HEK293 (cell line): Measurements from ENCODE around the gene PAQR6.
A peak's percentile ranks its signal among the peaks of the same experiment; 100 is the strongest.

Experiments used
- GLI2 ChIP-seq: fragments of 450-650 bp; formaldehyde crosslinking; IDR thresholded peaks from 2 replicates; pipeline ENCODE4; 2017; ENCODE audit warnings: missing biosample characterization, missing genetic modification characterization, low read depth, borderline replicate concordance
- KLF9 ChIP-seq: fragments of 450-650 bp; formaldehyde crosslinking; IDR thresholded peaks from 2 replicates; pipeline ENCODE4 v1.5.1; 2016; ENCODE audit warnings: missing biosample characterization, missing genetic modification characterization, low read depth
- MEIS1 ChIP-seq: sonication (generic); formaldehyde crosslinking; IDR thresholded peaks from 2 replicates; pipeline ENCODE4 v1.8.1; 2022; ENCODE audit warnings: missing genetic modification reagents, mild to moderate bottlenecking, borderline replicate concordance
- OSR2 ChIP-seq: fragments of 450-650 bp; formaldehyde crosslinking; IDR thresholded peaks from 2 replicates; pipeline ENCODE4 v1.5.1; 2016; ENCODE audit warnings: missing biosample characterization, missing genetic modification characterization
- REPIN1 ChIP-seq: fragments of 450-650 bp; formaldehyde crosslinking; IDR thresholded peaks from 2 replicates; pipeline ENCODE4 v1.5.1; 2017; ENCODE audit warnings: missing biosample characterization, missing genetic modification characterization, low read depth
- ZBTB1 ChIP-seq: fragments of 450-650 bp; formaldehyde crosslinking; IDR thresholded peaks from 2 replicates; pipeline ENCODE4 v1.5.1; 2016; ENCODE audit warnings: missing biosample characterization, missing genetic modification characterization
- ZBTB48 ChIP-seq: fragments of 450-650 bp; formaldehyde crosslinking; IDR thresholded peaks from 2 replicates; pipeline ENCODE4 v1.5.1; 2016; ENCODE audit warnings: missing biosample characterization, missing genetic modification characterization
- ZNF112 ChIP-seq: fragments of 450-650 bp; formaldehyde crosslinking; IDR thresholded peaks from 2 replicates; pipeline ENCODE4 v1.5.0; 2017; ENCODE audit warnings: missing biosample characterization, missing genetic modification characterization
- ZNF155 ChIP-seq: fragments of 450-650 bp; formaldehyde crosslinking; IDR thresholded peaks from 2 replicates; pipeline ENCODE4 v1.5.1; 2016; ENCODE audit warnings: missing biosample characterization, missing genetic modification characterization
- ZNF157 ChIP-seq: fragments of 450-650 bp; formaldehyde crosslinking; IDR thresholded peaks from 2 replicates; pipeline ENCODE4 v1.5.1; 2016; ENCODE audit warnings: missing biosample characterization, missing genetic modification characterization
- ZNF202 ChIP-seq: fragments of 450-650 bp; formaldehyde crosslinking; IDR thresholded peaks from 2 replicates; pipeline ENCODE4 v1.5.1; 2016; ENCODE audit warnings: missing biosample characterization, missing genetic modification characterization, borderline replicate concordance
- ZNF23 ChIP-seq: fragments of 450-650 bp; formaldehyde crosslinking; IDR thresholded peaks from 2 replicates; pipeline ENCODE4 v1.5.1; 2016; ENCODE audit warnings: missing biosample characterization, missing genetic modification characterization, borderline replicate concordance
- ZNF239 ChIP-seq: fragments of 450-650 bp; formaldehyde crosslinking; IDR thresholded peaks from 2 replicates; pipeline ENCODE4 v1.5.1; 2016; ENCODE audit warnings: missing biosample characterization, missing genetic modification characterization
- ZNF266 ChIP-seq: fragments of 450-650 bp; formaldehyde crosslinking; IDR thresholded peaks from 2 replicates; pipeline ENCODE4 v1.5.1; 2016; ENCODE audit warnings: missing biosample characterization, missing genetic modification characterization, low read depth
- ZNF324 ChIP-seq: fragments of 450-650 bp; formaldehyde crosslinking; IDR thresholded peaks from 2 replicates; pipeline ENCODE4 v1.5.1; 2016; ENCODE audit warnings: missing biosample characterization, missing genetic modification characterization
- ZNF366 ChIP-seq: fragments of 450-650 bp; formaldehyde crosslinking; conservative IDR thresholded peaks from 2 replicates; pipeline ENCODE4 v1.5.1; 2016; ENCODE audit warnings: missing biosample characterization, missing genetic modification characterization
- ZNF48 ChIP-seq: fragments of 450-650 bp; formaldehyde crosslinking; IDR thresholded peaks from 2 replicates; pipeline ENCODE4 v1.5.1; 2016; ENCODE audit warnings: missing biosample characterization, missing genetic modification characterization
- ZNF510 ChIP-seq: fragments of 450-650 bp; formaldehyde crosslinking; IDR thresholded peaks from 2 replicates; pipeline ENCODE4 v1.5.1; 2018; ENCODE audit warnings: mild to moderate bottlenecking, missing genetic modification characterization, missing biosample characterization; ENCODE audit not compliant: insufficient replicate concordance
- ZNF529 ChIP-seq: fragments of 450-650 bp; formaldehyde crosslinking; IDR thresholded peaks from 2 replicates; pipeline ENCODE4 v1.5.1; 2017; ENCODE audit warnings: missing genetic modification characterization, missing biosample characterization; ENCODE audit not compliant: insufficient replicate concordance
- ZNF544 ChIP-seq: fragments of 450-650 bp; formaldehyde crosslinking; IDR thresholded peaks from 2 replicates; pipeline ENCODE4 v1.5.0; 2017; ENCODE audit warnings: missing biosample characterization, missing genetic modification characterization
- ZNF549 ChIP-seq: fragments of 450-650 bp; IDR thresholded peaks from 2 replicates; pipeline ENCODE4 v1.5.1; 2018; ENCODE audit warnings: missing biosample characterization, missing genetic modification characterization, mild to moderate bottlenecking, inconsistent platforms, moderate library complexity
- ZNF571 ChIP-seq: fragments of 450-650 bp; formaldehyde crosslinking; IDR thresholded peaks from 2 replicates; pipeline ENCODE4 v1.5.0; 2017; ENCODE audit warnings: missing biosample characterization, missing genetic modification characterization
- TF ChIP-seq, protein P1 (sequence below): fragments of 450-650 bp; formaldehyde crosslinking; IDR thresholded peaks from 2 replicates; pipeline ENCODE4 v1.5.1; 2016; ENCODE audit warnings: missing biosample characterization, missing genetic modification characterization
- TF ChIP-seq, protein P2 (sequence below): fragments of 450-650 bp; formaldehyde crosslinking; IDR thresholded peaks from 2 replicates; pipeline ENCODE4 v1.5.1; 2016; ENCODE audit warnings: missing biosample characterization, missing genetic modification characterization
- TF ChIP-seq, protein P3 (sequence below): fragments of 450-650 bp; formaldehyde crosslinking; IDR thresholded peaks from 2 replicates; pipeline ENCODE4 v1.5.1; 2016; ENCODE audit warnings: missing biosample characterization, missing genetic modification characterization
- TF ChIP-seq, protein P4 (sequence below): fragments of 450-650 bp; formaldehyde crosslinking; IDR thresholded peaks from 2 replicates; pipeline ENCODE4 v1.5.1; 2016; ENCODE audit warnings: missing biosample characterization, missing genetic modification characterization
- TF ChIP-seq, protein P5 (sequence below): fragments of 450-650 bp; formaldehyde crosslinking; IDR thresholded peaks from 2 replicates; pipeline ENCODE4 v1.5.1; 2016; ENCODE audit warnings: missing biosample characterization, missing genetic modification characterization, low read depth
- TF ChIP-seq, protein P6 (sequence below): fragments of 450-650 bp; IDR thresholded peaks from 2 replicates; pipeline ENCODE4 v1.5.1; 2018; ENCODE audit warnings: missing biosample characterization, missing genetic modification characterization
- TF ChIP-seq, protein P7 (sequence below): fragments of 450-650 bp; formaldehyde crosslinking; IDR thresholded peaks from 2 replicates; pipeline ENCODE4 v1.5.1; 2017; ENCODE audit warnings: missing biosample characterization, mild to moderate bottlenecking, missing genetic modification characterization, moderate library complexity

The PAQR6 gene

DNA sequence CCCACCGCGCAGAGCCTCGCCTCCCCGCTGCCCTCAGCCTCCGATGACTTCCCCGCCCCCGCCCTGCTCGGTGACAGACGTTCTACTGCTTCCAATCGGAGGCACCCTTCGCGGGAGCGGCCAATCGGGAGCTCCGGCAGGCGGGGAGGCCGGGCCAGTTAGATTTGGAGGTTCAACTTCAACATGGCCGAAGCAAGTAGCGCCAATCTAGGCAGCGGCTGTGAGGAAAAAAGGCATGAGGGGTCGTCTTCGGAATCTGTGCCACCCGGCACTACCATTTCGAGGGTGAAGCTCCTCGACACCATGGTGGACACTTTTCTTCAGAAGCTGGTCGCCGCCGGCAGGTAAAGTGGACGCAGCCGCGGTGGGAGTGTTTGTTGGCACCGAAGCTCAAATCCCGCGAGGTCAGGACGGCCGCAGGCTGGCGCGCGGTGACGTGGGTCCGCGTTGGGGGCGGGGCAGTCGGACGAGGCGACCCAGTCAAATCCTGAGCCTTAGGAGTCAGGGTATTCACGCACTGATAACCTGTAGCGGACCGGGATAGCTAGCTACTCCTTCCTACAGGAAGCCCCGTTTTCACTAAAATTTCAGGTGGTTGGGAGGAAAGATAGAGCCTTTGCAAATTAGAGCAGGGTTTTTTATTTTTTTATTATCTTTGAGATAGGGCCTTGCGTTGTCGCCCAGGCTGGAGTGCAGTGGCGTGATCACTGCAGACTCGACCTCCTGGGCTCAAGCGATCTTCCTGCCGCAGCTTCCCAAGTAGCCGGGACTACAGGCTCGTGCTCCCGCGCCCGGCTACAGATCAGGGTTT is 34.8 kb downstream of the PAQR6 start, which contains the start of gene PMF1 (continued):
- TF ChIP-seq ZNF366 (tag by site-specific recombination), result 0 out of 2 replicates have a peak, but pooled peaks have one; percentile 41
- no peak for TF ChIP-seq ZNF48 (tag by site-specific recombination)
- TF ChIP-seq, protein P1, sequence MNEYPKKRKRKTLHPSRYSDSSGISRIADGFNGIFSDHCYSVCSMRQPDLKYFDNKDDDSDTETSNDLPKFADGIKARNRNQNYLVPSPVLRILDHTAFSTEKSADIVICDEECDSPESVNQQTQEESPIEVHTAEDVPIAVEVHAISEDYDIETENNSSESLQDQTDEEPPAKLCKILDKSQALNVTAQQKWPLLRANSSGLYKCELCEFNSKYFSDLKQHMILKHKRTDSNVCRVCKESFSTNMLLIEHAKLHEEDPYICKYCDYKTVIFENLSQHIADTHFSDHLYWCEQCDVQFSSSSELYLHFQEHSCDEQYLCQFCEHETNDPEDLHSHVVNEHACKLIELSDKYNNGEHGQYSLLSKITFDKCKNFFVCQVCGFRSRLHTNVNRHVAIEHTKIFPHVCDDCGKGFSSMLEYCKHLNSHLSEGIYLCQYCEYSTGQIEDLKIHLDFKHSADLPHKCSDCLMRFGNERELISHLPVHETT, result peak; percentile 36; the same call in 1 of the 2 replicates
- TF ChIP-seq ZNF544 (tag by site-specific recombination), result no peak
- TF ChIP-seq, protein P2, sequence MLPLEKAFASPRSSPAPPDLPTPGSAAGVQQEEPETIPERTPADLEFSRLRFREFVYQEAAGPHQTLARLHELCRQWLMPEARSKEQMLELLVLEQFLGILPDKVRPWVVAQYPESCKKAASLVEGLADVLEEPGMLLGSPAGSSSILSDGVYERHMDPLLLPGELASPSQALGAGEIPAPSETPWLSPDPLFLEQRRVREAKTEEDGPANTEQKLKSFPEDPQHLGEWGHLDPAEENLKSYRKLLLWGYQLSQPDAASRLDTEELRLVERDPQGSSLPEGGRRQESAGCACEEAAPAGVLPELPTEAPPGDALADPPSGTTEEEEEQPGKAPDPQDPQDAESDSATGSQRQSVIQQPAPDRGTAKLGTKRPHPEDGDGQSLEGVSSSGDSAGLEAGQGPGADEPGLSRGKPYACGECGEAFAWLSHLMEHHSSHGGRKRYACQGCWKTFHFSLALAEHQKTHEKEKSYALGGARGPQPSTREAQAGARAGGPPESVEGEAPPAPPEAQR, result no peak
- TF ChIP-seq, protein P3, sequence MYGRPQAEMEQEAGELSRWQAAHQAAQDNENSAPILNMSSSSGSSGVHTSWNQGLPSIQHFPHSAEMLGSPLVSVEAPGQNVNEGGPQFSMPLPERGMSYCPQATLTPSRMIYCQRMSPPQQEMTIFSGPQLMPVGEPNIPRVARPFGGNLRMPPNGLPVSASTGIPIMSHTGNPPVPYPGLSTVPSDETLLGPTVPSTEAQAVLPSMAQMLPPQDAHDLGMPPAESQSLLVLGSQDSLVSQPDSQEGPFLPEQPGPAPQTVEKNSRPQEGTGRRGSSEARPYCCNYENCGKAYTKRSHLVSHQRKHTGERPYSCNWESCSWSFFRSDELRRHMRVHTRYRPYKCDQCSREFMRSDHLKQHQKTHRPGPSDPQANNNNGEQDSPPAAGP, result peak; percentile 38; the same call in 1 of the 2 replicates
- TF ChIP-seq GLI2 (tag by site-specific recombination), result no peak
- no peak for TF ChIP-seq ZNF239 (tag by site-specific recombination)
- TF ChIP-seq ZNF266 (tag by site-specific recombination), result no peak
- TF ChIP-seq ZNF324 (tag by site-specific recombination), result peak; percentile 86
- TF ChIP-seq, protein P4, sequence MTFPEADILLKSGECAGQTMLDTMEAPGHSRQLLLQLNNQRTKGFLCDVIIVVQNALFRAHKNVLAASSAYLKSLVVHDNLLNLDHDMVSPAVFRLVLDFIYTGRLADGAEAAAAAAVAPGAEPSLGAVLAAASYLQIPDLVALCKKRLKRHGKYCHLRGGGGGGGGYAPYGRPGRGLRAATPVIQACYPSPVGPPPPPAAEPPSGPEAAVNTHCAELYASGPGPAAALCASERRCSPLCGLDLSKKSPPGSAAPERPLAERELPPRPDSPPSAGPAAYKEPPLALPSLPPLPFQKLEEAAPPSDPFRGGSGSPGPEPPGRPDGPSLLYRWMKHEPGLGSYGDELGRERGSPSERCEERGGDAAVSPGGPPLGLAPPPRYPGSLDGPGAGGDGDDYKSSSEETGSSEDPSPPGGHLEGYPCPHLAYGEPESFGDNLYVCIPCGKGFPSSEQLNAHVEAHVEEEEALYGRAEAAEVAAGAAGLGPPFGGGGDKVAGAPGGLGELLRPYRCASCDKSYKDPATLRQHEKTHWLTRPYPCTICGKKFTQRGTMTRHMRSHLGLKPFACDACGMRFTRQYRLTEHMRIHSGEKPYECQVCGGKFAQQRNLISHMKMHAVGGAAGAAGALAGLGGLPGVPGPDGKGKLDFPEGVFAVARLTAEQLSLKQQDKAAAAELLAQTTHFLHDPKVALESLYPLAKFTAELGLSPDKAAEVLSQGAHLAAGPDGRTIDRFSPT (tag by site-specific recombination), result peak; percentile 97
- TF ChIP-seq, protein P5, sequence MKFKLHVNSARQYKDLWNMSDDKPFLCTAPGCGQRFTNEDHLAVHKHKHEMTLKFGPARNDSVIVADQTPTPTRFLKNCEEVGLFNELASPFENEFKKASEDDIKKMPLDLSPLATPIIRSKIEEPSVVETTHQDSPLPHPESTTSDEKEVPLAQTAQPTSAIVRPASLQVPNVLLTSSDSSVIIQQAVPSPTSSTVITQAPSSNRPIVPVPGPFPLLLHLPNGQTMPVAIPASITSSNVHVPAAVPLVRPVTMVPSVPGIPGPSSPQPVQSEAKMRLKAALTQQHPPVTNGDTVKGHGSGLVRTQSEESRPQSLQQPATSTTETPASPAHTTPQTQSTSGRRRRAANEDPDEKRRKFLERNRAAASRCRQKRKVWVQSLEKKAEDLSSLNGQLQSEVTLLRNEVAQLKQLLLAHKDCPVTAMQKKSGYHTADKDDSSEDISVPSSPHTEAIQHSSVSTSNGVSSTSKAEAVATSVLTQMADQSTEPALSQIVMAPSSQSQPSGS (tag by site-specific recombination), result 0 out of 2 replicates have a peak, but pooled peaks have one; percentile 46
- no peak for TF ChIP-seq ZNF202 (tag by site-specific recombination)
- no peak for TF ChIP-seq ZNF571
- no peak for TF ChIP-seq ZNF529 (tag by site-specific recombination)
- TF ChIP-seq, protein P6, sequence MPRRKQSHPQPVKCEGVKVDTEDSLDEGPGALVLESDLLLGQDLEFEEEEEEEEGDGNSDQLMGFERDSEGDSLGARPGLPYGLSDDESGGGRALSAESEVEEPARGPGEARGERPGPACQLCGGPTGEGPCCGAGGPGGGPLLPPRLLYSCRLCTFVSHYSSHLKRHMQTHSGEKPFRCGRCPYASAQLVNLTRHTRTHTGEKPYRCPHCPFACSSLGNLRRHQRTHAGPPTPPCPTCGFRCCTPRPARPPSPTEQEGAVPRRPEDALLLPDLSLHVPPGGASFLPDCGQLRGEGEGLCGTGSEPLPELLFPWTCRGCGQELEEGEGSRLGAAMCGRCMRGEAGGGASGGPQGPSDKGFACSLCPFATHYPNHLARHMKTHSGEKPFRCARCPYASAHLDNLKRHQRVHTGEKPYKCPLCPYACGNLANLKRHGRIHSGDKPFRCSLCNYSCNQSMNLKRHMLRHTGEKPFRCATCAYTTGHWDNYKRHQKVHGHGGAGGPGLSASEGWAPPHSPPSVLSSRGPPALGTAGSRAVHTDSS (tag by site-specific recombination), result no peak
- TF ChIP-seq ZNF112 (tag by site-specific recombination), result no peak
- no peak; the same call in 1 of the 2 replicates for TF ChIP-seq ZBTB48 (tag by site-specific recombination)
- TF ChIP-seq ZNF157 (tag by site-specific recombination), result no peak
- TF ChIP-seq OSR2 (tag by site-specific recombination), result peak; percentile 75; the same call in 1 of the 2 replicates
- TF ChIP-seq ZNF549 (tag by site-specific recombination), result no peak
- TF ChIP-seq, protein P7, sequence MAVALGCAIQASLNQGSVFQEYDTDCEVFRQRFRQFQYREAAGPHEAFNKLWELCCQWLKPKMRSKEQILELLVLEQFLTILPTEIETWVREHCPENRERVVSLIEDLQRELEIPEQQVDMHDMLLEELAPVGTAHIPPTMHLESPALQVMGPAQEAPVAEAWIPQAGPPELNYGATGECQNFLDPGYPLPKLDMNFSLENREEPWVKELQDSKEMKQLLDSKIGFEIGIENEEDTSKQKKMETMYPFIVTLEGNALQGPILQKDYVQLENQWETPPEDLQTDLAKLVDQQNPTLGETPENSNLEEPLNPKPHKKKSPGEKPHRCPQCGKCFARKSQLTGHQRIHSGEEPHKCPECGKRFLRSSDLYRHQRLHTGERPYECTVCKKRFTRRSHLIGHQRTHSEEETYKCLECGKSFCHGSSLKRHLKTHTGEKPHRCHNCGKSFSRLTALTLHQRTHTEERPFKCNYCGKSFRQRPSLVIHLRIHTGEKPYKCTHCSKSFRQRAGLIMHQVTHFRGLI (tag by site-specific recombination), result peak; percentile 29; the same call in 1 of the 2 replicates
- TF ChIP-seq ZBTB1 (tag by site-specific recombination), result no peak
- no peak for TF ChIP-seq ZNF155
- no peak for TF ChIP-seq REPIN1 (tag by site-specific recombination)
- TF ChIP-seq ZNF510 (tag by site-specific recombination), result no peak
- TF ChIP-seq KLF9 (tag by site-specific recombination), result peak; percentile 87
- no peak for TF ChIP-seq ZNF23 (tag by site-specific recombination)
- TF ChIP-seq MEIS1 (CRISPR knock-in tag), result no peak
